HG03442 (cell line): ENCODE measurements around the gene SLX1A.
"Not testable (repeated sequence)": the region's sequence is repeated elsewhere in the genome, so short reads cannot be mapped to it uniquely, and the experiment has no call there.

Source experiments
- ATAC-seq: cut with Tn5 transposase; IDR thresholded peaks from one replicate; pipeline ENCODE4 v1.9.1; 2021; ENCODE audit warnings: mild to moderate bottlenecking, moderate library complexity; ENCODE audit not compliant: unreplicated experiment

SLX1A gene

GRCh38 chr16:30217082-30217481 lies 23.4 kb downstream of the SLX1A start:
- not testable (repeated sequence) for ATAC-seq
